Measurements from ENCODE around the gene C12orf56. TPM values are rescaled to one million over a fixed set of nuclear protein-coding genes. Genes with fewer than 3 reads are reported as not detected.
"Not testable (repeated sequence)": the region's sequence is repeated elsewhere in the genome, so short reads cannot be mapped to it uniquely, and the experiment has no call there.

C12orf56 gene
- total RNA-seq, 1 experiment from 2014 or later: not detected

DNA sequence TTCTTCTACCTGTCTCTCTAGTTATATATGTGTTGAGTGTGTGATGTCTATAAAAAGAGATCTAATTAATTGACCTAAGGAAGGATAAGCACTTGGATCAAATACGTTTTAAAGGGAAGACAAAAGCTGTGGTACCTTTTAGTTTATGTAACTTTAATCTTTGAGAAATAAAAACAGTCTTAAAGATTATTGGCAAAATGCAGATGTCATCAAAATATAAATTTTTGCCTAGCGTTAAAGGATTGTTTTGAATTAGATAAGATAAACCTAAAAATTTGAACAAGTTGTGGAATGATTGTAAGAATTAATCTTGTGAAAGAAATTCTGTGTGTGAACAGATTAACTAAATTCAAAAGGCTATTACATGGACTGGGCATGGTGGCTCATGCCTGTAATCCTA is 42.9 kb downstream of the C12orf56 start (continued):
- TF ChIP-seq, protein P1, sequence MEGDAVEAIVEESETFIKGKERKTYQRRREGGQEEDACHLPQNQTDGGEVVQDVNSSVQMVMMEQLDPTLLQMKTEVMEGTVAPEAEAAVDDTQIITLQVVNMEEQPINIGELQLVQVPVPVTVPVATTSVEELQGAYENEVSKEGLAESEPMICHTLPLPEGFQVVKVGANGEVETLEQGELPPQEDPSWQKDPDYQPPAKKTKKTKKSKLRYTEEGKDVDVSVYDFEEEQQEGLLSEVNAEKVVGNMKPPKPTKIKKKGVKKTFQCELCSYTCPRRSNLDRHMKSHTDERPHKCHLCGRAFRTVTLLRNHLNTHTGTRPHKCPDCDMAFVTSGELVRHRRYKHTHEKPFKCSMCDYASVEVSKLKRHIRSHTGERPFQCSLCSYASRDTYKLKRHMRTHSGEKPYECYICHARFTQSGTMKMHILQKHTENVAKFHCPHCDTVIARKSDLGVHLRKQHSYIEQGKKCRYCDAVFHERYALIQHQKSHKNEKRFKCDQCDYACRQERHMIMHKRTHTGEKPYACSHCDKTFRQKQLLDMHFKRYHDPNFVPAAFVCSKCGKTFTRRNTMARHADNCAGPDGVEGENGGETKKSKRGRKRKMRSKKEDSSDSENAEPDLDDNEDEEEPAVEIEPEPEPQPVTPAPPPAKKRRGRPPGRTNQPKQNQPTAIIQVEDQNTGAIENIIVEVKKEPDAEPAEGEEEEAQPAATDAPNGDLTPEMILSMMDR (IDR thresholded peaks at IDR 0.05 in 2 of 3, conservative IDR thresholded peaks at IDR 0.05 in 1 of 3; ENCODE audit: borderline replicate concordance in 1 of 3, insufficient read depth in 1 of 3, low read depth in 2 of 3, low read length in 2 of 3): no peak
- TF ChIP-seq, protein P2, sequence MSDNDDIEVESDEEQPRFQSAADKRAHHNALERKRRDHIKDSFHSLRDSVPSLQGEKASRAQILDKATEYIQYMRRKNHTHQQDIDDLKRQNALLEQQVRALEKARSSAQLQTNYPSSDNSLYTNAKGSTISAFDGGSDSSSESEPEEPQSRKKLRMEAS (IDR thresholded peaks at IDR 0.05): no peak
- TF ChIP-seq FOSL1 (IDR thresholded peaks at IDR 0.05; ENCODE audit: low read depth): no peak

DNA sequence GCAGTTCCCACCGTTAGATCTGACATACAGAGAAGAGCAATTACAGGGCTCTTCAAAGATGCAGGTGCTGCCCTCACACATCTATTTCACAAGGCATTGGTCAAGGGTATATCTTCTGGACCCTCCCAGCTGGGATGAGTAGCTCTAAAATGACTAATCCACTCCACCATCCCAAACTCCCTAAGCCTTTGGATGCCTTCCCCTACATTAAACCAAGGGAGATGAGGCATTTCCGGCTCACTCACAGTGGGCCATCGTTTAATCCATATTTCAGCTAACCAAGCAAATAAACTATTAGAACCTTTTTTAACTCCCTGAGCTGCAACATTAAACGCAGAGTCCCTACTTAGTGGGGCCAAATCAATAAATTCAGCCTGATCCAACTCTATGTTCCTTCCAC is 45.9 kb downstream of the C12orf56 start:
- H3K9ac ChIP-seq (ENCODE audit: low read length); H3K9me3 ChIP-seq (ENCODE audit: control insufficient read depth in 1 of 2, insufficient read depth in 1 of 2, low read depth in 1 of 2, low read length in 2 of 2); ATAC-seq; H3K27ac ChIP-seq (ENCODE audit: low read depth, low read length); H3K4me1 ChIP-seq (ENCODE audit: control insufficient read depth in 1 of 2, insufficient read depth in 2 of 2, low read length in 2 of 2); RAD21 ChIA-PET (ENCODE audit: low non-redundant PET in 1 of 2, low total read pairs in 2 of 2, uncharacterized antibody in 2 of 2, unreplicated experiment in 2 of 2); intact Hi-C loops (cut with micrococcal nuclease); CTCF ChIA-PET; H3K4me3 ChIP-seq (replicated peaks in 1 of 2; ENCODE audit: low read depth in 1 of 2, low read length in 2 of 2); H3K4me2 ChIP-seq (ENCODE audit: low read length); H3K27me3 ChIP-seq (ENCODE audit: insufficient read depth, low read length); H3K79me2 ChIP-seq (ENCODE audit: insufficient read depth, low read length); H3K9me2 ChIP-seq (ENCODE audit: insufficient read depth); POLR2A ChIA-PET; DNase-seq (ENCODE audit: low read depth, low spot score); H4K20me1 ChIP-seq (ENCODE audit: insufficient read depth); BruUV-seq (replicated peaks); H3K36me3 ChIP-seq (ENCODE audit: control insufficient read depth in 1 of 2, insufficient read depth in 2 of 2, low read length in 2 of 2); H2AFZ ChIP-seq (ENCODE audit: low read depth, low read length, poor library complexity, severe bottlenecking): not testable (repeated sequence)

DNA sequence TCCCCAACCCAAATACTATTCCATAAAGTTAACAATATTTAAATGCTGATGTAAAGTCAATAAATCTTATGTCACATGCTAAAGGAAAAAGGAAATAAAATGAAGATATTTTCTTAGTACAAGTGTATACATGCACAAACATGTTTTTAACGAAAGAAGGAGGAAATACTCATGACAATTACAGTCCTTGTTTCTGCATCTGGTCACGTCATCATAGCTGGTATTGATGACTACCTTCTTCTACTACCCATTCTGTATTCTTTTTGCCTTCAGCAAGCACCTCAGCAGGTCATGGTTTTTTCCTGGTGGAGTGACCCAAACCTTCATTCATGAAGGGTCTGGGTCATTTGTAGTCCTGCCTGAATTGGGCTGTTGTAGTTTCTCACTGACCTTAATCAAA is 50.0 kb downstream of the C12orf56 start:
- intact Hi-C loops (cut with micrococcal nuclease); H3K27ac ChIP-seq (ENCODE audit: low read depth, low read length); H3K9me2 ChIP-seq (ENCODE audit: insufficient read depth); H3K9ac ChIP-seq (ENCODE audit: low read length); ATAC-seq; H3K4me3 ChIP-seq (replicated peaks in 1 of 2; ENCODE audit: low read depth in 1 of 2, low read length in 2 of 2); DNase-seq (ENCODE audit: low read depth, low spot score); H3K27me3 ChIP-seq (ENCODE audit: insufficient read depth, low read length); H3K4me1 ChIP-seq (ENCODE audit: control insufficient read depth in 1 of 2, insufficient read depth in 2 of 2, low read length in 2 of 2); H2AFZ ChIP-seq (ENCODE audit: low read depth, low read length, poor library complexity, severe bottlenecking); POLR2A ChIA-PET; H3K79me2 ChIP-seq (ENCODE audit: insufficient read depth, low read length); BruUV-seq (replicated peaks); CTCF ChIA-PET; H3K4me2 ChIP-seq (ENCODE audit: low read length); RAD21 ChIA-PET (ENCODE audit: low non-redundant PET in 1 of 2, low total read pairs in 2 of 2, uncharacterized antibody in 2 of 2, unreplicated experiment in 2 of 2); H4K20me1 ChIP-seq (ENCODE audit: insufficient read depth); H3K9me3 ChIP-seq (ENCODE audit: control insufficient read depth in 1 of 2, insufficient read depth in 1 of 2, low read depth in 1 of 2, low read length in 2 of 2); H3K36me3 ChIP-seq (ENCODE audit: control insufficient read depth in 1 of 2, insufficient read depth in 2 of 2, low read length in 2 of 2): not testable (repeated sequence)
